ENCODE results near the gene TMEM9.

The TMEM9 gene

GRCh38 chr1:201088901-201089525, 65.3 kb downstream of the TMEM9 start:
- no peak for DNase-seq (ENCODE audit: low read depth)
- in situ Hi-C loops (cut with HindIII; ENCODE audit: low sequenced_read_pairs) = no loop called here

GRCh38 chr1:201088395-201088794, 65.9 kb downstream of the TMEM9 start:
- no peak for DNase-seq (ENCODE audit: low read depth)
- TF ChIP-seq CTCF (IDR thresholded peaks at IDR 0.05; ENCODE audit: low read depth, low read length, missing control alignments) = no peak
- in situ Hi-C loops (cut with HindIII; ENCODE audit: low sequenced_read_pairs) = no loop called here
- no peak overlapping the region for H3K4me3 ChIP-seq (ENCODE audit: low read depth, low read length)

More at GRCh38 chr1:201088901-201089525, 65.3 kb downstream of the TMEM9 start:
- H3K4me3 ChIP-seq (ENCODE audit: low read depth, low read length) = no peak overlapping the region
- TF ChIP-seq CTCF (IDR thresholded peaks at IDR 0.05; ENCODE audit: low read depth, low read length, missing control alignments) = no peak

- no peak for DNase-seq (ENCODE audit: low read depth)
- no peak overlapping the region for H3K4me3 ChIP-seq (ENCODE audit: low read depth, low read length)
- TF ChIP-seq CTCF (IDR thresholded peaks at IDR 0.05; ENCODE audit: low read depth, low read length, missing control alignments) = peak; percentile 67
- in situ Hi-C loops (cut with HindIII; ENCODE audit: low sequenced_read_pairs) = no loop called here
Measured at GRCh38 chr1:201085902-201086735, 68.2 kb downstream of the TMEM9 start.
